PFSK-1 (cell line): ENCODE data around the gene ZSWIM3.

ENCODE experiments used
- POLR2AphosphoS5 ChIP-seq: IDR thresholded peaks from 2 replicates; pipeline ENCODE4 v1.6.1; 2012; ENCODE audit warnings: low read depth, mild to moderate bottlenecking, control low read depth, low read length, moderate library complexity
- REST ChIP-seq, 2 experiments: IDR thresholded peaks; 2 replicates each; pipeline versions ENCODE4 v1.6.1 to v1.8.0; 2011 to 2012; ENCODE audit warnings: low read depth in 2 of 2, low read length in 2 of 2, control low read depth in 1 of 2, inconsistent platforms in 1 of 2, mild to moderate bottlenecking in 1 of 2, moderate library complexity in 1 of 2; ENCODE audit not compliant: insufficient read depth in 1 of 2
- SIN3A ChIP-seq: IDR thresholded peaks from 2 replicates; pipeline ENCODE4 v1.6.1; 2012; ENCODE audit warnings: mild to moderate bottlenecking, low read length, moderate library complexity, borderline replicate concordance; ENCODE audit not compliant: insufficient read depth

GRCh38 chr20:45810191-45810970, 47.0 kb upstream of the ZSWIM3 start:
- TF ChIP-seq POLR2AphosphoS5 (no peak), SIN3A (no peak), REST (IDR thresholded peaks at IDR 0.05; ENCODE audit: insufficient read depth in 1 of 2, low read depth in 2 of 2, low read length in 2 of 2) (no peak)
